ENCODE measurements around the gene FREM3. TPM values are rescaled to one million over a fixed set of nuclear protein-coding genes. Genes with fewer than 3 reads are reported as not detected.

The FREM3 gene
- total RNA-seq, 1 donor from 2014 or later = 0.56 TPM

DNA sequence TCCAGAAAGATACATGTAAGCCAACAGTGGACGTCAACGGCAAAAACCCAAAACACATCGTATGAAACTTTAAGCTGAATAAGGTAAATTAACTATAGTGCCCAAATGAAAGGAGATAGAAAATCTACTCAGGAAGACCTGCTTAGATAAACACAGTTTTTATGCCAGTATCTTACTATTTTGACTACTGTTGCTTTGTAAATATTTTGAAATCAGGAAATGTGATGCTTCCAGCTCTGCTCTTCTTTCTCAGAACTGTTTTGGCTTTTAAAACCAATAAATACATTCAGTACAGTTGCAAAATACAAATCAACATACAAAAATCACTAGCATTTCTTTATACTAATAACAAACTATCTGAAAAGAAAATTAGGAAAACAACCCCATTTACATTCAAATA, 103.2 kb downstream of the FREM3 start:
- H3K9me3 Mint-ChIP-seq (ENCODE audit: unreplicated experiment) = peaks cover 4% of the 10 kb centered on the region

DNA sequence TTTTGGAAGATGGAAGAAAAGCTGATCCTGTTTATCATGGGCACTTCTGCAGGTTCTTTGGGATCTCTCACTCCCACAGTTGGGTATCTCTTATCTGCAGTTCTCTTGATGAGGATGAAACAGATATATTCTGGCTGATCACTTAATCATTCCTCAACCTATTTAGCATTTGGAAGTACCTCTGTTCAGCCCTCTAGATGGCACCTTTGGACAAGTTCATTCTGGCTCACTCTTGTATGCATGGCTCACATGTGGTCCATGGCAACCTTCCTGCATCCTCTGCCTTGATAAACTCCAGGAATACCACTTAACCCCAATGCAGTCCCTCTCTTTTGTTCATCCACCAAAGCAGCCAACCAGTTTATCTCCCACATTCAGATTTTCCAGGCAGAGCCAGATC, 112.8 kb downstream of the FREM3 start:
- TF ChIP-seq, protein P1, sequence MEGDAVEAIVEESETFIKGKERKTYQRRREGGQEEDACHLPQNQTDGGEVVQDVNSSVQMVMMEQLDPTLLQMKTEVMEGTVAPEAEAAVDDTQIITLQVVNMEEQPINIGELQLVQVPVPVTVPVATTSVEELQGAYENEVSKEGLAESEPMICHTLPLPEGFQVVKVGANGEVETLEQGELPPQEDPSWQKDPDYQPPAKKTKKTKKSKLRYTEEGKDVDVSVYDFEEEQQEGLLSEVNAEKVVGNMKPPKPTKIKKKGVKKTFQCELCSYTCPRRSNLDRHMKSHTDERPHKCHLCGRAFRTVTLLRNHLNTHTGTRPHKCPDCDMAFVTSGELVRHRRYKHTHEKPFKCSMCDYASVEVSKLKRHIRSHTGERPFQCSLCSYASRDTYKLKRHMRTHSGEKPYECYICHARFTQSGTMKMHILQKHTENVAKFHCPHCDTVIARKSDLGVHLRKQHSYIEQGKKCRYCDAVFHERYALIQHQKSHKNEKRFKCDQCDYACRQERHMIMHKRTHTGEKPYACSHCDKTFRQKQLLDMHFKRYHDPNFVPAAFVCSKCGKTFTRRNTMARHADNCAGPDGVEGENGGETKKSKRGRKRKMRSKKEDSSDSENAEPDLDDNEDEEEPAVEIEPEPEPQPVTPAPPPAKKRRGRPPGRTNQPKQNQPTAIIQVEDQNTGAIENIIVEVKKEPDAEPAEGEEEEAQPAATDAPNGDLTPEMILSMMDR (IDR thresholded peaks at IDR 0.05; ENCODE audit: unreplicated experiment) = no peak
- no peak for DNase-seq (ENCODE audit: low spot score)
- Mint-ChIP-seq H3K4me3 (ENCODE audit: unreplicated experiment) (no peak overlapping the region), H3K27ac (ENCODE audit: unreplicated experiment) (no peak overlapping the region), H3K9me3 (ENCODE audit: unreplicated experiment) (no peaks in the 10 kb centered on the region), H3K36me3 (ENCODE audit: low read depth, unreplicated experiment) (no peaks in the 10 kb centered on the region), H3K4me1 (ENCODE audit: unreplicated experiment) (no peaks in the 10 kb centered on the region), H3K27me3 (ENCODE audit: unreplicated experiment) (no peaks in the 10 kb centered on the region)

More for the DNA sequence above, 103.2 kb downstream of the FREM3 start:
- Mint-ChIP-seq H3K36me3 (ENCODE audit: low read depth, unreplicated experiment) (peaks cover 5% of the 10 kb centered on the region), H3K4me3 (ENCODE audit: unreplicated experiment) (no peak overlapping the region), H3K4me1 (ENCODE audit: unreplicated experiment) (no peaks in the 10 kb centered on the region), H3K27ac (ENCODE audit: unreplicated experiment) (no peak overlapping the region), H3K27me3 (ENCODE audit: unreplicated experiment) (peaks cover 4% of the 10 kb centered on the region)
- no peak for DNase-seq (ENCODE audit: low spot score)
- TF ChIP-seq, protein P1 (IDR thresholded peaks at IDR 0.05; ENCODE audit: unreplicated experiment) = no peak

DNA sequence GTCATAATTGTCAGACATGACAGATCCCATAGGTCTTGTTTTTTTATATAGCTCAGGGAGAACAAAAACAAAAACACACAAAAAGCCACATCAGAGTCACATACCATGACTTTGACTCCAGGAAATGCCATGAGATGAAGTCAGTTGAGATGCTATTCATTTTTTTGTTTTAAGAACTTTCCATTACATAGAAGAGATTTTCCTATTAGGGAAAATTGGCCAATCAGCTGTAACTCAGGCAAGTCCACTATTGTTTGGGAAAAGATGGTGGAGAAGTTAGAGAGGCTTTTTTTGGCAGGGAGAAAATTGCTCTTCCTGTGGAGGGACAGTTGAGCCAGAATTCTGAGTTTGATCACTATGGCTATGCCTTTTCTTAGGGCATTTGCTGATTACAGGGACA, 114.4 kb downstream of the FREM3 start:
- TF ChIP-seq, protein P1 (IDR thresholded peaks at IDR 0.05; ENCODE audit: unreplicated experiment) = no peak
- Mint-ChIP-seq H3K9me3 (ENCODE audit: unreplicated experiment) (no peaks in the 10 kb centered on the region), H3K4me1 (ENCODE audit: unreplicated experiment) (no peaks in the 10 kb centered on the region), H3K27ac (ENCODE audit: unreplicated experiment) (no peak overlapping the region), H3K4me3 (ENCODE audit: unreplicated experiment) (no peak overlapping the region), H3K27me3 (ENCODE audit: unreplicated experiment) (peaks cover 5% of the 10 kb centered on the region), H3K36me3 (ENCODE audit: low read depth, unreplicated experiment) (no peaks in the 10 kb centered on the region)
- DNase-seq (ENCODE audit: low spot score) = no peak

DNA sequence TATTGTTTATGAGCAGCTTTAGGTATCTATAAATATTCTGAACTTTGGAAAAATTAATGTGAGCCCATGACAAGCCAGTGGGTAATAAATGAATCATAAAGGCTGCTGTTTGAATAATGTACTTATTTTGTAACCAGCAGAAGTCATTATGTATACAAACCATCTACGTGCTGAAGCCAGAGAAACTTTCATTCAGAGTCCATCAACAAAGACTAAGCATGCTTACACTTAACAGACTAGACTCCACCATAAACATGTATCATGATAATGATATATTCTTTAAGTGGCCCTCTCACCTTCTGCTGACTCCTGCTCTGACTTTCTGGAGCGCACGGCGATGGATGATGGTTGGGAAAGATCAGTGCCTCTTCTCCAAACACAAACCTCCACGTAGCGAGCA, 114.9 kb downstream of the FREM3 start:
- Mint-ChIP-seq H3K4me3 (ENCODE audit: unreplicated experiment) (no peak overlapping the region), H3K9me3 (ENCODE audit: unreplicated experiment) (no peaks in the 10 kb centered on the region), H3K36me3 (ENCODE audit: low read depth, unreplicated experiment) (no peaks in the 10 kb centered on the region), H3K27ac (ENCODE audit: unreplicated experiment) (no peak overlapping the region), H3K4me1 (ENCODE audit: unreplicated experiment) (no peaks in the 10 kb centered on the region), H3K27me3 (ENCODE audit: unreplicated experiment) (peaks cover 5% of the 10 kb centered on the region)
- no peak for DNase-seq (ENCODE audit: low spot score)
- TF ChIP-seq, protein P1 (IDR thresholded peaks at IDR 0.05; ENCODE audit: unreplicated experiment) = no peak

DNA sequence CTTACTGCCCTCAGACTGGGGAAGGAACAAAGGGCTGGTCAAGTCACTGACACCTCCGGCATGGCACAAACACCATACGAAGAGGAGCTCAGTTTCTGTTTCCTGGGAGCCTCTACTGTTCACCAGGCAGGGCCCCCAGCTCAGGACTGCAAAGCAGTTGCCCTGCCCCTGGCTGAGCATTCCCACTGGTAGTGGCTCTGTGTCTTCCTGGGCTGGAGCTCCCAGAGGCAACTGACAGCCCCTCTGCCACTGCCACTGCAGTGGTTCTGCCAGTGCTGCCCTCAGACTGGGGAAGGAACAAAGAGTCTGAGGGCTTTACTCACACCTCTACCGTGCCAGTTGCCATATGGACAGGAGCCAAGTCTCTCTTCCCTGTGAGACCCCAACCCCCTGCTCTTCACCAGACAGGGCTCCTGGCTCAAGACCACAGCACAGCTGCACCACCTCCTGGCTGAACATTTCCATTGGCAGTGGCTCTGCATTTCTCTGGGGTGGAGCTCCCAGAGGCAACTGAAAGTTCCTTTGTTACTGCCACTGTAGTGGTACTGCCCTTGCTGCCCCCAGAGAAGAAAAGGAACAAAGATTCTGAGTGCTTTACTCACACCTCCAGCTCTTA, 119.0 kb downstream of the FREM3 start:
- no peaks in the 10 kb centered on the region for H3K9me3 Mint-ChIP-seq (ENCODE audit: unreplicated experiment)
- H3K4me3 Mint-ChIP-seq (ENCODE audit: unreplicated experiment) = no peak overlapping the region
- peaks cover 5% of the 10 kb centered on the region for H3K27me3 Mint-ChIP-seq (ENCODE audit: unreplicated experiment)
- no peak overlapping the region for H3K27ac Mint-ChIP-seq (ENCODE audit: unreplicated experiment)
- TF ChIP-seq, protein P1 (IDR thresholded peaks at IDR 0.05; ENCODE audit: unreplicated experiment) = no peak
- H3K4me1 Mint-ChIP-seq (ENCODE audit: unreplicated experiment) = no peaks in the 10 kb centered on the region
- H3K36me3 Mint-ChIP-seq (ENCODE audit: low read depth, unreplicated experiment) = no peaks in the 10 kb centered on the region
- DNase-seq (ENCODE audit: low spot score) = no peak
